ENCODE results near the gene MRPS27.

Gene MRPS27

DNA sequence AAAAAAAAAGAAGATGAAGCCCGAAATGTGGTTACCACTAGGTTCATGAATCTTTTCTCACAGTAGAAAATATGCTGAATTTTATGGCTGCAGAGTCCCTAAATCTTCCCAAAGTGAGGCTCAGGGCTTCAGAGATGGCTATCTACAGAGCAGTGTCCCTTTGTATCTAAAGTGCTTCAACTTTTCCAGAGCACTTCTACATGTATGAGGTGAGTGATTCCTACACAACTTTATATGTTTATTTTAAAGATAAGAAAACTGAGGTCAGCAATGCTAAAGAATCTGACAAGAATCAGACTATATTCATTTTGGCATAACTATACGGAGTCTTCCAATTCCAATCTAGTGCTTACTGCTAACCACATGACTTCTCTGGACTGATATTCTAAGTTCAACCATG lies 53.2 kb downstream of the MRPS27 start:
- in situ Hi-C loops (cut with HindIII; ENCODE audit: low sequenced_read_pairs): no loop called here

DNA sequence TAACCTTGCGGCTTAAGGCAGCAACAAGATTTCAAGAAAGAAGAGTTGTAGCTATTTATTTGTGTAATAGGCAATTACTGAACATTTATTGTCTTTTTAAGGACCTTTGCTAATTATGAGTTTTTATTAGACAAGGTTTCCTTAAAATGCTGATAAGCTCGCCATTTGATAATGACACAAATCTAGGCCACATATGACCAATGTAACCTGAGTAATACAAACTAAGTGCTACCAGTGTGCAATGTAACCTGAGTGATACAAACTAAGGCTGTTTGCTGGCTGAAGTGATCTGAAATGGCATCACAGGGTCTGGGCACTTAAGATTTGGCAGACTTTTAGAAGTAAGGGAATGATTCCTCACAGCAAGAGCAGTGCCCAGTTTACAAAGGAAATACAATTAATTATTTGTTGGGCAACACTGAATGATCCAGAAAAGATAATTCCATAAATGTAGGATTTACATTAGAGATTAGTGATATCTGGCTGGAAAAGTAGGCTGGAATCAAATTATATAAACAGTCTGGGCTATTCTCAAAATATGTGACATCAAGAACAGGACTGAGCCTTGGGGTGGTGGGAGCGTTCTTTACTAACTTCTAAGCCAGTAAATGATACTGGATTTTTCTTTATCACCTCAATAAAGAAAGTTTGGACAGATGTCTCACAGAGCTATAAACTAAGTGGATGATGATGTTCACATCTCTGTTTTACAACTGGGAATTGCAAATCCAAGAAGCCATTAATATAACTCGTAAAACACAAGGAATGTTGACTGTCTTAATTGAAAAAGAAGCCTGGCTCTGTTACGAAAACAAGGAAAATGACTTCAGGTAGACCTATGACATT lies 54.8 kb downstream of the MRPS27 start:
- in situ Hi-C loops (cut with HindIII; ENCODE audit: low sequenced_read_pairs): no loop called here

DNA sequence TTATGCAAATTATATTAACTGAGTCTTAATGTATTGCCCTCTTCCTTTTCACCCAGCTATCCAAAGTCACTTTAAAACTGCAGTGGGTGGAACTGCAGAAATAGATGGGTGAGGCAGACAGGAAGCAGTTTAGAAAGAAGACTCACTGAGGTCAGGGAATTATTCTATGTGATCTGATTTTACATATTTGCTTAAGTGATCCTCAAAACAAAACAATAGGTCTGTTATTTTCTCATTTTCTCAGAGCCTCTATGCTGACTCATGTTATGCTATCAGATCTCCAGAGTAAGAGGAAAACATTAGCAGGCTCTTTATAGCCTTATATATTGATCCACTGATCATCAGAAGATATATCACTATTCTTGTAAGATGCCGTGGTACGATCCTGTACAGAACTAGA lies 63.5 kb downstream of the MRPS27 start:
- in situ Hi-C loops (cut with HindIII; ENCODE audit: low sequenced_read_pairs): no loop called here

DNA sequence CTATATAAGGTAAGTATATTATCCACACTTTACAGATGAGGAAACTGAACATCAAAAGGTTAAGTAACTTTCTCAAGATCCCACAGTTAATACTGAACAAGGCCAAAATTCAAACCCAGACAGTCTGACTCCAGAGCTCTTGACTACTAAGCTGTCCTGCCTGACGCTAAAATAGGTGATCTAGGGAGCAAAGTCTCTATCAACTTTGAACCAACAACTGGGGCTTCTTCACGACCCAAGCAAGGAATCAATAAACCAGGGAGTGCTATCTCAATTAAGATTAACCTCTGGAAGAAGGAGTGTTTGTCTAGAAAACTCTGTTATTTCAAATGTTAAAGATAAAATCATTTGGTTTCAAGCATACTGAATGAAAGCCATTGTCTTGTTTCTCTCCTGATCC lies 64.4 kb downstream of the MRPS27 start:
- in situ Hi-C loops (cut with HindIII; ENCODE audit: low sequenced_read_pairs): no loop called here

DNA sequence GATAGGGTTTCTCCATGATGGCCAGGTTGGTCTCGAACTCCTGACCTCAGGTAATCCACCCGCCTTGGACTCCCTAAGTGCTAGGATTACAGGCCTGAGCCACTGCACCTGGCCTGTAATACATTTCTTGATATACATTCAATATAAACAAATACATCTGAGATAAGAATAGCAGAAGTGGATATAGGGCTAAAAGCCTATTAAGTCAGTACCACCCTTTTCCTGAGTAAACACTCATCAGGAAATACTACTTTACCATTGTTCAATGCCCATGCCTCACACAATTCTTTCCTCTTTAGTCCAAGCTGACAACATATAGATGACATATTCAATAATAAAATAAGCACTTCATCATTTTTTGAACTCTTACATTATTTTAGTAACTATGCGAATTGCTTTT lies 64.8 kb downstream of the MRPS27 start:
- in situ Hi-C loops (cut with HindIII; ENCODE audit: low sequenced_read_pairs): no loop called here

DNA sequence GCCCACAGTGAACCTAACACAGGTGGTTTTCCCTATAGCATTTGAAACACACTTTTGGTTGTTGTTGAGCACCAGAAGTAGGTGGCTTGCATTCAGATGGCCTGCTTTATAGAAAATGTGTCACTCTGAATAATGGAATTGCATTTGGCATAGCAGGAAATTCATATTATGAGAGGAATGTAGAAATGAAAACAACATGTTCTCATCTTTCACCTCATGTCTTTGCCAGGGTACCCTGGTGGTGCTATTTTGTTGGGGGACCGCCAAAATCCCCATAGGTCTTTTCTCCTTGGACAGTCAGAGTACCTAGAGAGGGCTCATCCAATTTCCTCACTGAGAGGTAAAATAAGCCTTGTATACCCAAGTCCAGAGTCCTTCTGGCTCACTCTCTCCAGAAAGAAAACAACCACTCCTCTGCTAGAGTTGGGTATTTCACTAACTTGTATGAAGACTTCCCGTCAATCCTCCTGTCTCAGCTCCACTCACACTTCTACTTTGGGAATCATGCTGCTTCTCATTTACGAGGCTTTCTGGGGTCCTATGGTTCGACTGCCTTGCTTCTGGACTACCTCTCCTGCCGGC lies 67.4 kb downstream of the MRPS27 start:
- in situ Hi-C loops (cut with HindIII; ENCODE audit: low sequenced_read_pairs): no loop called here

DNA sequence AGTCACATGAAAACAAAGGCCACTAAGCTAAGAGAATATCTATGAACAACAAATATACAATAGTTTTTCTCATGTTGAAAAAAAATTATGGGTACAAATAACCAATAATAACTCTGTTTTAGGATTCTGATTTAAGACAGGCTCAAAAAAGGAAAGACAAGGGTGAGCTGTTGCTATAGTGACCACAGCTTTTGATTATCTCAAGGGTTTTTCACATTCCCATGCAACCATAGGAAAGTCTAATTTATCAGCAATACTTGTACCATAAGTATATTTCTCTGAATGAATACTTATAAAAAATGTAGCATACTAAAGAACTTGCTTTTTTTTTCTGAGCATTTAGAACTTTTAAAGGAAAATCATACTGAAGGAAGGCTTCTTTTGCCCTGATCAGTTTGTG lies 68.0 kb downstream of the MRPS27 start:
- in situ Hi-C loops (cut with HindIII; ENCODE audit: low sequenced_read_pairs): no loop called here

DNA sequence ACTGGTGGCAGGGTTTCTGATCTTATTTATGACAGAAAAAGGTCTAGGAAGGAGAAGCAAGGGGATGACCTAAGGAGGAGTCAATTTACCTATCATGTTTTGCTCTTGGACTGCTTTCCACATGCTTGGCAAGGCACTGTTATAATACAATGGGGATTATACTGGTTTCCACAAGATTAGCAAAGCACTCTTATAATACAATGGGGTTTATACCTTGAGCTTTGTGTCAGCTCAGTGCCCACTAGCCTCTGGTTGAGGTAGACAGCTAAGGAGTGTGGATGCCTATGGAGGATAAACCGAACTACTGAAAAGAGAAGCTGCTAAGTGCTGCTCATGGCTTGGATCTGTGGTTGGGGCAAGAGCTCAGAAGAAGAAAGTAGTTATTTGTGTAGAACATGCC lies 68.7 kb downstream of the MRPS27 start:
- in situ Hi-C loops (cut with HindIII; ENCODE audit: low sequenced_read_pairs): no loop called here

DNA sequence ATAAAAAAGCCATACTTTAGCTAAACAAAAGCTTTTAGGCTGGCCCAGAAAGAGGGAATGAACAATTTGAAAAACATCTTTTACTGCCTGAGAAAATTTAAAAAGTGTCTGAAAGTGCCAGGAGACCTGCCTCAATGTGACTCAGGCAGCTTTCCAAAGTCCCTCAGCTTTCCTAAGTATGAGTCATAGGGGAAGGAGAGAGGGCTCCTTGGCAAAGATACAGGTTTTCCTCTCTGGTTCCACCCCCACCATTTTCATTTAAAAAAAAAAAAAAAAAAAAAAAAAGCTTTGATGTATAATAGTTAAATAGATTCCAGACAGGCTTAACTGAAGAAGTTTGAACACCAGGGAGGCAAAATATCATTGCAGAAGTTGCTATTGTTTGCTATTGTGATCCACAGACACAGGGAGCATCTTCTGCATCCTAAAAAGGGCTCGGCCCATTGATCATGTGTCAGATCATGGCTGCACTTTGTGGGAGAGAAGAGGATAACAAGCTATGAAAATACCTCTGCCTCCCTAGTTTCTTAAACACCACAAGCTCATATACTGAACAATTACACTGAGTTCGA lies 71.5 kb downstream of the MRPS27 start:
- in situ Hi-C loops (cut with HindIII; ENCODE audit: low sequenced_read_pairs): loop anchor here (10.0 kb wide), 1 partner anchor 124 kb away; no protein-coding TSS in a partner anchor

DNA sequence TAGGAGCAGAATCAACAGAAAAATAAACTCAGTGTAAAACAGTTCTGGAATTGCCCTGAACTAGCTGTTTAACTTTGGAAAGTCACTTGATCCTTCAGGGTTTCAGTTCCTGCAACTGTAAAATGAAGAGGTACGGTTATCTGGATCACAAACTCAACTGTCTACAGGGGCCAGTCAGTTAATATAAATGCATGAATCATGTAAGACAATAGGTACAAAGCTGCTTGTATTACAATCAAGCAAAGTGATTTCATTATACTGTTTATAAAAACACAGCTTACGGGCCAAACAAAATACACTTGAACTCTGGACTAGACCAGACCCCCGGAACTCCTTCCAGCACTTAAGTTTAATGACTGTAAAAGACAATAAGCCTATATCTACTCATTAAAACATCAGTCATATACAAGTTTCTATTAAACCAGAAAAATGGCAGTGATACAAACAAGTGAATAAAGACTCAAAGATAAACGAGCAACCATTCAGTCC lies 73.0 kb downstream of the MRPS27 start:
- in situ Hi-C loops (cut with HindIII; ENCODE audit: low sequenced_read_pairs): loop anchor here (10.0 kb wide), 1 partner anchor 122 kb away; no protein-coding TSS in a partner anchor

DNA sequence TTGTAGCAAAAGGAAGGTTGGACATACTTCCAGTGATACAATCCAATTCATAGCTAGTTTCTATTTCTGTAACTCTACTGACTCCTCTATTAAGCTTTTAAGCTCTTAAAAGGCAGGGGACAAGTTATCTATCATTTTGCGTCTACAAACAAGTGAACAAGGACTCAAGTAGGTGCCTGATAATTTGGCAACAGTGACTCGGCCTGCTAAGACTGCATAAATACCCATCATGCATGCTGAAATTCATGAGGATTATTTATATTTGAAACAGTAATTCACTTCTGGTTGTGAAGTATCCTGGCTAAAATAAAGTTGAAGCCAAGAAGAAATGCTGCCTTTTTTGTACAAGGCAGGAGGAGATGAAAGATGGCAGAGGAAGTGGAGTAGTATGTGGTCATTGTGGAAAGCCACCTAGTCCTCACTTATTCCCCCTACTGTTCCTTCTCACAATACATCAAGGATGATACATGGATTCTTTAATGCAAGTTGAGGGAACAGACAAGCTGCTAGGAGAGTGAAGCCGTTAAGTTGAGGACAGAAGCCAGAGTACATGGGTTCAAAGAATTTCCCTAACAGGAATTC lies 74.0 kb downstream of the MRPS27 start:
- in situ Hi-C loops (cut with HindIII; ENCODE audit: low sequenced_read_pairs): loop anchor here (10.0 kb wide), 1 partner anchor 121 kb away; no protein-coding TSS in a partner anchor

DNA sequence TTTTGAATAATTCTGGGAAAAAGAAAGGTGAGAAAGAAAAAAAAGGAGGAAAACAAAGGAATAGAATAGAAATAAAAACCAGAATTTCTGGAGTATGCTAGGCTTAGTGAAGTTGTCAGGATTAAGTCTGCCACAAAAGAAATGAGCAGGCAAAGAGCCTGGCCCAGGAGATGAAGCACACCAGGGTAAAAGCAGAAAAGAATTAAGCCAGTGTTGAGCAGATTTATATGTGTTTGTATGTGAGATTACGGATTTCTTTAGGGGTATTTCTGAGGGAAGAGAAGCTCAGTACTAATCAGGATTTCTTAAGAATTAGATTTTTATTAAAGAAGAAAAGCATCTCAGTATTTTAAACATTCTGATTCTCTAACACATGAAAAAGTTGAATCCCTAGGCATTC lies 74.5 kb downstream of the MRPS27 start:
- in situ Hi-C loops (cut with HindIII; ENCODE audit: low sequenced_read_pairs): loop anchor here (10.0 kb wide), 1 partner anchor 121 kb away; no protein-coding TSS in a partner anchor

DNA sequence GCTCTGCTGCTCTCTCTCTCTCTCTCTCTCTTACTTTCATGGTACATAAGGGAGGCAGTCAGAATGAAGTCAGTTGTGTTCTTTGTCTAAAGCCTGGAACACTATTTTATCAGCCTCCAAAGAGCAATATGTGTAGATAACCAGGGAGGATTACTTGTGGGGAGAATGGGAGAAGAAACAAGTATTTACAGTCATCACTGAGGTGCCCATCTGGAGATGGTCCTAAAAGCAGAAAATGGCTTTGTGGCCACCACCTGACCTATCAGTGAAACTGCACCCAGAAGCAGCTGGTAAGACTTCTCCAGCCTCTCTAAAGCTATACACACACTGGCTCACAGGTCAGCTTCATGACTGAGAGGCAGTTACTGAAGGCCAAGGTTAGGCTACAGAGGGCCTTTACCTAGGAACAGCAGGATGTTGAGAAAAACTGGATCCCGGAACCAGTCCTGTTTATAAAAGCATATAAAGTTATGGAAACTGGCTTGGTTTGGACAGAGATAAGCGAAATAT lies 75.1 kb downstream of the MRPS27 start:
- in situ Hi-C loops (cut with HindIII; ENCODE audit: low sequenced_read_pairs): loop anchor here (10.0 kb wide), 1 partner anchor 120 kb away; no protein-coding TSS in a partner anchor

DNA sequence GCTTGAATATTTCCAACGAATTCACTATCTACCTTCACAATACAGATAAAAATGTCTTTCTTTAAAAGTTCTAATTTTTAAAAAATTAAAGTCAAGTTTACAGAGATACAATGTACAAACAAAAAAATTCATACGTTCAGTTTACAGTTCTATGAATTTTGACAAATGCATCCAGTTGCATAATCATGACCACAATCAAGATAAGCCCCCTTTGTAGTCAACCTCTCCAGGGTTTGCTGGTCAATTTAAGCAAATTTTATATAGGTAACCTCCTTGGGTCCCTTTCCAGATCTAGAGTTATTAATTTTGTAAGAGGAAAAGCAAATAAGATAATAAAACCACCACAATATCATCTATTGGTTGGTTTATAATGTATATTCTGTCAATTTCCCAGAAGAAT lies 76.3 kb downstream of the MRPS27 start:
- in situ Hi-C loops (cut with HindIII; ENCODE audit: low sequenced_read_pairs): loop anchor here (10.0 kb wide), 1 partner anchor 119 kb away; no protein-coding TSS in a partner anchor

DNA sequence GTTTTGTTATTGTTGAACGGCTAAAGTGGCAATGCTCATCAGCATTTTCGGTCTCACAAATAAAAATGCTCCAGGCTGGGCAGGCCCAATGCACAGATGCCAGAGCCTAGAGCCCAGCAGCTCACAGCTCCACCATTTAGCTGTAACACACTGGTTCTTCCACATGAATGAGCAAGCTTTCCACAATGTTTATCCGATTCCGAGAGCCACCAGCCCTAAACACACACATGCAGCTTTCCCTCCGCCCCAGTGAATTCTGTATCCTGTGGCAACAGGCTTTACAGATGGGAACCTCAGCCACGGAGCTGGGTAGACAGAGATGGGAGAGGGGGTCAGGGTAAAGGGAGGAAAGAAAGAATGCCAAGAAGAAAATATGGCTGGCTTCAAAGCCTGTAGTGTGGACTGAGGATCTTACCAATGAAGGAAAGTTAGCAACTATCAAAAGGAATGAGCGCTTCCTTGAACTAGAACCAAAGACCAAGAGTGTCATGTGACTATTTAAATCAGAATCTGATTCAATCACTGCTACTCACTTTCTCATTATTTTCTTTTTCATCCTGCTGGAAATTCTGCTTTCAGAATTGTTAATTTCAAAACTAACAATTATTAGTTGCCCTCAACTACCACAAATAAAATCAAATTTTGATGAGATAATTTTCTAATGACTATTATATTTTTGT lies 77.1 kb downstream of the MRPS27 start:
- in situ Hi-C loops (cut with HindIII; ENCODE audit: low sequenced_read_pairs): loop anchor here (10.0 kb wide), 1 partner anchor 118 kb away; no protein-coding TSS in a partner anchor

DNA sequence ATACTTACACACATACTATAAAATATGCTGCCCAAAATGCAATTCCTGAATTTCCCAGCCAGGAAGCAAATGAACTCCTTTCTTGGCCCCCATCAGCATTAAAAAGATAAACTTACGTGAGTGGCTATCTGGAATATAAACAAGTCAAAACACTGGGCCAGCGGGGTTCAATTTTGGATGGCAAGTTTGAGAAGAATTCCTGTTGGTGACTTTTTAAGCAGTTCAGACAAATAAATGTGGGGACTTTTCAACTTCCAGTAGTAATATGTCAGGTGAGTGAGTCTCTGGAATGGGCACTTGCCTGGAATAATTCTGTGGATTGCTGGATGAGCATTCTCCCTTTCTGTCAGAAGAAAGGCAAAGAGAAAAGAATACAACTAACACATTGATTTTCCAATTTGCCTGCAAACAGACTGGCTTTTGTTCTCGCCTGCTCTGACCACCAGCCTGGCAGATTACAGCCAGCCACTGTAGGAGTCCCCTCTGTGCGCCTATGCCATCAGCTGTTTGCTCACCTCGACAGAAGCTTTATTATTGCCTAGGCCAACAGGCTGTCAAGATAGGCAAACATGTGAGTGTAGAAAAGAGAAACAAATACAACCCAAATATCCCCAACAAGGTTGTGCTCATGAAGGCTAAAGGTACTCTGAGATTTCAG lies 78.6 kb downstream of the MRPS27 start:
- in situ Hi-C loops (cut with HindIII; ENCODE audit: low sequenced_read_pairs): loop anchor here (10.0 kb wide), 1 partner anchor 117 kb away; no protein-coding TSS in a partner anchor

DNA sequence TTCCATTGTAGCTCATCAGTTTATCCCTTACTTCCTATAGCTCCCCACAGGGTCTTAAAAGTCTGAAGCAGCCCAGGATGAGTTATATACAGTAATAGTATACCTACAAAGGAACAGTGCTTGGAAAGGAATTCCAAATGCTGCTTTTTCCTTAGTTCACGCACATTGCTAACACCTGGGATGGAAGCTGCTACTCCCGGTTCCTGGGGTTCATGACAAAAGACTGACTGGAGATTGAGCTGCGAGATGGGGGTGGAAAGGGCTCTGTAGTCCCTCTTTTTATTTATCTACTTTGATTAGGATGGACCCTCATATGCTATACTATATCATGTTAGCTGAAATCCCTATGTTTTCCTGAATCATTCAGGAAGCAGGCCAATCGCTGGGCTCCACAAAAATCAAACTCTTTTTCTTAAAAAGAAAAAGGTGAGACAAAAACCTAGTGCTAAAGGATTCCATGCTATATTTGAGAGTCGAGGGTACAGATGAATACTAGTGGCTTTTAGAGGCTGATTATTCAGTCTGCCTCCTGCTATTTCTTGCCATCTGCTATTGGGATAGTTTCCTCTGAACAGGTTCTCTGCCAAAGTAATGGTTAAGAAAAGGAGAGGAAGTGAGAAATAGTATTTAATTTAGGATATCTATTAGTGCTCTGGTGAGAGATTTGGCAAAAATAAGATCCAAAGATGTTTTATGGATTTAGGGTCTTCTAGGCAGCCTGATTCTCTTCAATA lies 81.2 kb downstream of the MRPS27 start:
- in situ Hi-C loops (cut with HindIII; ENCODE audit: low sequenced_read_pairs): no loop called here

DNA sequence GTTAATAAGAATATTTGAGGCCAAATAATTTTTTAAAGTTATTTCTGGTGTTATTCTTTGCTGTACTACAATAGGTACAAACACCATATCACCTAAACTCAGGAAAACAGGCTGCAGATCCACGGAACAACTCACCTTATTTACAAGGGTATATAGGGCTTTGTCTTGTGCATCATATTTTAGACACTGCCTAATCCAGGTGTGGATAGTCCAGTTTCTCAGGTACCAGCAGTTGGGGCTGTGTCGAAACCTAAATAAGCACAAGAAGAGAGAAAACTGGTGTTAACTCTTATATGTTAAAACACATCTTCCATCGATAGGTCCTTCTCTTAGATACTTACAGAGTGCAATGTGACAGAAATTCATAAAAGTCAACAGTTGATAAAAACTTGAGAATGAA lies 82.2 kb downstream of the MRPS27 start:
- in situ Hi-C loops (cut with HindIII; ENCODE audit: low sequenced_read_pairs): no loop called here

DNA sequence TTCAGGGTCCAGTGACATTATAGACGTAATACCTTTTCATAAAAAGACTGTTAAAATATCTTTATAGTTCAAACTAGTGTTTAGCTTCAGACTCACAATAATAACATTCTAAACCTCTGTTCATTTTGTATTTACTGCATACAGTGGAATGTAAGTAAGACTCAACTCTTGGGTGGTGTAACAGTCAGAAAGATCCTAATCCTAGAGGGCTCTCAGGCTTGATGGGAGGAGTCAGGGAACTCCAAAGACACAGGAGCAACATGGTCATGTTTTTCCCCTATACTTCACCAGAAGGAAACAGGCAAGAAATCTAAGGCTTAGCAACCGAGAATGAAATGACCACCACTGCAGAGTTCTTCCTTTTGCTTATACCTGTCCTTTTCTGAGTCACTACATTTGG lies 82.6 kb downstream of the MRPS27 start:
- in situ Hi-C loops (cut with HindIII; ENCODE audit: low sequenced_read_pairs): no loop called here
